CD4-positive, alpha-beta T cell treated with Interleukin-1 beta for 1 hour (primary cell): Measurements from ENCODE around the gene AGBL4.

Experiments
- DNase-seq, 2 donors: peaks; one replicate each; pipeline ENCODE4 v3.0.0-alpha.2; 2020 to 2022

Gene AGBL4

DNA sequence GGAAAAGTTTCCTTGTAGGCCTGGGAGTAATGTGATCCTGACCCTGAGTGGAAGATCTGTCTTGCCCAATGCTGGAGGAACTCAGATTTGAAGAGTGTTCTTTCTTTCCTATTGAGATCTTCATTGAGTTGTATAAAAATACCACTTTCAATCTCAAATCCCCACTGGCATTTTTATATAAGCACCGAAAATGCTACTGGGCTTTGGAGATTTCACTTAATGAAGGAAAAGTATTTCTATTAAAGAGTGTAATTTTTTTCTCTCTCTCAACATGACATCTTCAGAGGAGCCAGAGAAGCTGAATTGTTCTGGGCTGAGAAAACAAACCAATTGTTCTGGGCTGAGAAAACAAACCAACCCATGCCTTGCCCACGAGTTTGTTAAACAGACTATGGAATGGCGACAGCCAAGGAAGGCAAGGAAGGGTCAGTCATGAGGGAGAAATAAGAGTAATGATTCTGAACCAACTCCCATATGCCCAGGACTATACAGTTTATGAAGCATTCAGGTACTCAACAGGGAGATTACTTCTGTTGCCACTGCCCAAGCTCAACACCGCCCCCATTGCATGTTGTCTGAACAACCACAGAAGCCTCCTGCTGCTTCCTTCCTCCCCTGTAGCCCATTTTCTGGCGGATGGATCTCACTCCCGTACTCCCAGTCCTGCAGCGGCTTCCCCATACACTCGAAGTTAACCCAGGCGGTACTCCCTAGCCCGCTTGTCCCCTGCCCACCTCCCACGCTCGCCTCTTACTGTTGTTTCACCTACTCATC, 1350.2 kb downstream of the AGBL4 start:
- DNase-seq = no peak

DNA sequence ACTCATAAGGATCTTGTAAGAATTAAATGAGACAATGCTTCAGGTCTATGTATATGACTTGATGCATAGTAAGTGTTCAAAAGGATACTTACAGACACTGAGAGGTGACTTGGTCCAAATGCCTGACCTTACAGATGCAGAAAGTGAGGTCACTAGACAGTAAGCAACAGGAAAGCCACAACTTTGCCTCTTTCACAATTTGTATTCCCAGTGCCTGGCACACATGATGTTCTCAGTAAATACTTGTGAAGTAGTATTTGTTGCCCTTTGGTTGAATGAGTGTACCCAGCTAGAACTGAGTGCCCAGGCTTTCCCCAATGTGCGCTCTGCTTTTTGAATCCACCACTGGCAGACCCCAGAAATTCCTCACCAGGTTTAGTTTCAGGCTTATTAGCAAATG, 1352.2 kb downstream of the AGBL4 start:
- no peak for DNase-seq

DNA sequence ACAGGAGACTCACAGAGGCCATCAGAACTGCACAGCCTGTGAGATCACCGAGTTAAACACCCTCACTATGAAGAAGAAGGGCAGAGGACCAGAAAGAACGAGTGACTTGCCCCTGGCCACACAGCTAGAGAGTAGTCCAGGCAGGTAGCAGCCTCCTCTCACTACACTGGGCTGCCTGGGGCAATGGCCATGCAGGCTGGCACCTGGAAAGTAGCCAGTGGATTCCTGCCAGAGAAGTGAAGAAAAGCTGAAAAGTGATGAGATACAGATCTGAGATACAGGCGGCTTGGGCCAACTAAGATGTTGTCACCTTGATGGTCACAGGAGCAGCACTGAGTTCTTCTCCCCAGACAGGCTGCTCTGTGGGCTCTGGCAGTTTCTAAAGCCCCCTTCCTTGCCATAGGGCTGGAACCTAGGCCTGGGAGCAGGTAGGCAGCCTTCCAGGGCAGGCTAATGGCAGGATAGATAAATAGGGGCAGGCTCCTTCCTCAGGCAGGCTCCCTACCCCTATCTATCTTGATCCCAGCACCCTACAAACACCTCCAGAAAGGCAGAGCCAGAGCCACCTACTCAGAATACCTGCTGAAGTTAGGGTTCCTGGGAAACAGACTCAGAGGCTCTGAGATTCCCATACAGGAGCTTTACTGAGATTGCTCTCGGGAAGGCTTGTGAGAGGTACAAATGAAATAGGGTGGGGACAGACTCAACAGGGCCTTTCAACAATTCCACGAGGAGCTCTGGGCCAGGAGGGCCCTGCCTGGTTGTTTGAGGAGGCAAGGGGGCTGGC, 1353.3 kb downstream of the AGBL4 start:
- no peak for DNase-seq

DNA sequence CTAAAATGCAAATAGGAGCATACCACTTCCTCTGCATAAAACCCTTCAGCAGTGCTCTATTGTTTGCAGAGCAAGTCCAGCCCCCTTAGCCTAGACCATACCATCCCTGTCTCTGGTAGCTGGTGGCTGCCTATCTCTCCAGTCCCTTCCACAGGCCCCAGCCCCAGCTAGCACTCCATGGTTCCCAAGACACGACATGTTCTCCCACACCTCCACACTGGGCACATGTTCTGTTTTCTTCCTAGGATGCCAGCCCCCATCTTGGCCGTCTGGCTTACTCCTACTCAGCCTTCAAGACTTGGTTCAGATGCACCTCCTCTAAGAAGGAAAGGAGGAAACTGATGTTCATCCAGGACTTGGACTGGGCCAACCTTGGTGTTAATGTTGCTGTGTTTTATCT, 1355.4 kb downstream of the AGBL4 start:
- no peak for DNase-seq

DNA sequence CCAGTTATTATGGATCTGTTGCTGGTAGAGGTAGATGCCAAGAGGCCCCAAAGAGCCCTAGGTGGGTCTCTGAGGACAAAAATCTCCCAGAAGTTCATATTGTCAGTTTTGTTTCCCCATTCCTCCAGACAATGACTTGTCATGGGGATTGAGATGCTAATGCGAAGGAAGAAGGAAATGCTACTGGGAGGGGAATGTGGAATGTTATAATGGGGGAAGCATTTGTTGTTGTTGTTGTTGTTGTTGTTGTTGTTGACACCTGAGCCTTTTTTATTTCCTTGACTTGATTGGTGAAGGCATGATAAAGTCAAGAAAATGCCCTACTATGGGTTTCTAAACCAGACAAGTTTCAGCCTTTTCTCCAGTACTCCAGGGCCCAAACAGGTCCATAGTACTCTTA, 1356.0 kb downstream of the AGBL4 start:
- DNase-seq = no peak

DNA sequence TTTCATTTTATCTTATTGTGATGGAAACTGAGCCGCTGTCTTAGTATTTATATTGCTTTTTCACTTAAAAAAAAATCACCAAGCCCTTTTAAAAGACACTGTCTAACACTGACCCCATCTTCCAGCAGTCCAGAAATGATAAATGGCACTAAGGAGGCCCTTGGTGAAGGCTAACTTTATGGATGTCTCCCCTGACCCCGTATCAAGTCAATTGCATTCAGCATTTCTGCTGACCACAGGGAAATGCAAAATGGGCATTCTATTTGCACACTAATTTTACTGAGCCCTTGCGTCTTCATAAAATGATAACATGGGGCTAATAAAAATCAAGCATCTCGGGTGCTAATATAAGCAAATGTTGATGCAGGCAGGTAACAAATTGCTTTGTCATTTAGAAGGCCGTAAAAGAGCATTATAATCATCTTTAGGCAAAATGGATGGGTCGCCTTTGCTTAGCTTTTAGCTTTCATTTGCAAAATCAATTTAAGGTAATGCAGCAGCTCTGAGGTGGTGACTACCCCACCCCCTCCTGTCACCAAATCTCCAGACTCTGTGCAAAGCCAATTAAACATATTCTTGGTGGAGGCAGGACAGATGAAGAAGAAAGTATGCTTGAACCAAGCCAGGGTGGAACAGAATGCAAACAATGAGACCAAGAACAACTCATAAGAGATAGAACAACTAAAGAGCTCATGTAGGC, 1357.9 kb downstream of the AGBL4 start:
- DNase-seq = no peak

DNA sequence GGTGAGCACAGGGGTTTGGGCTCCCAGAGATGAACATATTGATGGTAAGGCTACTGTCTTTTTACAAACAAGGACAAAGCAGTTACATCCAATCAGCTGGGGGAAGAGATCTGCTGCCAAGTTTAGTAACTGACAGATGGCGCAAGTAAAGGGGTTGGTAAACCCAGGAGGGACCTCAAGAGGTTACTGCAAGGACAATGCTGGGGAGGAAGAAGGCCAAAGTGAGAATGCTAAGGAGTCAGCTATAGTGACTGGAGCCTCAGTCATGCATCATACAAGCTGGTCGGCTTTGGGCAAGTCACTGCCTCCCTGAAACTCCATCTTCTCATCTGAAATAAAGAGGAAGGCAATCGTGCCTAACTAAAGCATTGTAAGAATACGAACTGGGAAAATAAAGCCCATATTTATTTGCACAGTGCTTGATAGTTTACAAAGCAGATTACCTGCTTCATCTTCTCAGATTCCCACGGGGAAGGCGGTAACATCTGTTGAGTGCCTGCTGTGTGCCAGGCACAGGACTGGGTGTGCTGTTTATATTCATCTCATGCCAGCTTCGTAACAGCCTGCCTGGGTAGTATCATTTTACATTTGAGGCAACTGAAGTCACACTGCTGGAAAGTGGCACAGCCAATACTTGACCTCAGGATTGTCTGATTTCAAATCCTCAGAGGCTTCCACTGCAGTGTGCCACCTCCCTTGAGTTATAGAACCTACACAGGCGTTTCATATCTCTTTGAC, 1361.9 kb downstream of the AGBL4 start:
- DNase-seq = no peak

DNA sequence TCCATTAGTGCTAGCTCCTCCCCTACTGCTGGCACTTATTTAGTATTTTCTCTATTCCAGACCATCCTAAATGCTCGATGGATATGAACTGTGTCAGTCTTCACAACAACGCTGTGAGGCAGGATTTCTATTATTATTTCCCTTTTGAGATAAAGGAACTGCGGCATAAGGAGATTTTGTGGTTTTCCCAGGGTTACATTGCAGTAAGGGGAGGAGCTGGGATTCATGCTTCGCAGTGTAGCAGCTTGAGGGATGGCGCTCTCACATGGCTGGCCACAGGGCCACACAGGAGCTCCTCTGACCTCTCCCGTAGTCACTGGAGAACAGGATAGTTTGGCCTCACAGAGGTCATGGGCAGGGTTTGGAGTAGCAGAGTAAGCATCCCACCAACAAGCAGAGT, 1364.0 kb downstream of the AGBL4 start:
- no peak for DNase-seq

DNA sequence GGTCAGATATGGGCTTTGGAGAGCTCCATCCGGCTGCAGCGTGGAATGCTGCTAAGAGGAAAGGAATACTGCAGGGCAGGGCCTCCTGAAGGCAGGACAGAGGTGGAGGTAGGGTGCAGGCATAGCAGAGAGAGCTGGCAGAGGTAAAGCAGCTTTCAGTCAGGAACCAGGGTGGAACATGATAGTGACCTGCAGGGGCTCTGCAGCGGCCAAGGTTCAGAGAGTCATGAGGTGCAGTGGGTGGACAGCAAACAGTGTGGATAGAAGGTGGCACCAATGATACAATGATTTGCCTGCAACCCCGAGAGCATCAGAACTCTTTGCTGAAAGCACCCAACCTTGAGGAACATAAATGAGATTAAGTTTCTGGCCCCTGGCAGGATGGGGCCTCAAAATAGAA, 1366.3 kb downstream of the AGBL4 start:
- DNase-seq = no peak

DNA sequence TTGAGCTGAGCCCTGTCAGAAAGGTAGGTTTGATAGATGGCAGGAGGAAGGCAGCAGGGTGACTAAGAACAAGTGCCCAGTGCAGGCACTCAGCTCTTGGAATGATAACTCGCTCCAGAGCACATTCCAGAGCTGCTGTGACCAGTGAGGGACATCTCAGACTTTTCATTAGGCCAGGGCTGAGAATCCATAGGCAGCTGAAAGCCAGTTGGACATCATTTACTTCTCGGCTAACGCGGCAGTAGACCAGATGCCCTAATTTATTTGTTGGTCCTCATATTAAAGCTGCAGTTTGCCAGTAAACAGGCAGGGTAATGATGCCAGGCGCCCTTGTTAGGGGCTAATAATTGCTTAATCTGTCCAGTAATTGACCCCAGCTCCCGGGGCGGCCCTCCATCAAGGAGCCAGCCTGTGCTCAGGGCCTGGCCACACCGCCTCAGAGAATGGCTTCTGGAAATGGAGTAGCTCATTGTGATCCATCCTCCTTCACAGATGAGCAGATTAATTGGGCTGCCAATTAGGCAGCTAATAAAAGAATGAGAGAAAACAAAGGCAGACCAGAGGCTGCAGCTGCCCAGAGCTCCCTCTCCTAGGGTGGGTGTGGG, 1369.0 kb downstream of the AGBL4 start:
- no peak for DNase-seq

DNA sequence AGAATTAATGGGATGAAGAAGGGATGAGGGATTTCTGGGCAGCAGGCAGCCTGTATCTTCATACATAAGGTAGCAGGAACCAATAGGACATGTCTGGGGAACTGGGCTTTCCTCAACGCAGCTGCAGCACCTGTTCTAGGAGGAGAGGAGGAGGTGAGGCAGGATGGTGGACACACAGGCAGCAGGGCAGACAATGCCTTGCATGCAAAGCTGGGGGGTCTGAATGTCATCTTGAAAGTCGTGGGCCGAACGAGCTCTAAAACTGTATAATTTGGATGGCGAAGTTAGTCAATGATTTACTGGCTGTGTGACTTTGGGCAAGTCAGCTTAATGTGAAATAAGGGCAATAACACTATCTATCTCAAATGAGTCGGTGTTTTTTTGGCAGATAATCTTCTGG, 1371.4 kb downstream of the AGBL4 start:
- no peak for DNase-seq

DNA sequence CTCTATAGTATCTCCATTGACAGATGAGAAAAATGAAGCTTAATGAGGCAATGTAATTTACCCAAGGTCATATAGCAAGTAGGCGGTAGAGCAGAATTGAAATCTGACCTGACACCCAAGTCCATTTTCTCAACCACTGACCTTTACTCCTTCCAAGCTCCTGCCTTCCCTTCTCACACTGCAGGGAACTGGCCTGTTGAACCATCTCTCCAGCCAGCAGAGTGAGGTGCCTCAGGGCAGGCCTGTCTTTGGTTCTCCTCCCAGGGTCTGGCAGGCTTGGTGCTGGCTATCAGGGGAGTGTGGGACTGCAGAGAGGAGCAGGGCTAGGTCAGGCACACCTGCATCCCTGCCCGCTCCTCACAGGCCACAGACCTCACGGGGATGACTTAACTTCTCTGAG, 1373.9 kb downstream of the AGBL4 start:
- no peak for DNase-seq

DNA sequence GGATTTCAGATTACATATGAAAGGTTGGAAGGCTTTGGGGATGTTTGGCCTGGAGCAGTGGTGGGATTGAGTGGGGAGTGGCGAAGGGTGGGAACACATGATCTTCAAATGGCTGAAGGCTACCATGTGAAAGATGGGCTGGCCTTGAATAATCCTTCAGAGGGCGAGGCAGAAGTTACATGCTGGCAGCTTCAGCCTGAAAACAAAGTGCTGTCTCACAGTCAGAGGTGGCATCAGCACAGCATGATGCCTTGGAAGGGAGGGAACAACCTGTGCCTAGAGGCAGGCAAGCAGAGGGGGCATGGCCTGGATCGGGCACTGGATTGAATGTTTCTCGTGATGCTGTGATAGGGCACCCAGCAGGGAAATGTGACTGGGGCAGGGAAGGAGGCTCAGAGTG, 1377.9 kb downstream of the AGBL4 start:
- DNase-seq = no peak

DNA sequence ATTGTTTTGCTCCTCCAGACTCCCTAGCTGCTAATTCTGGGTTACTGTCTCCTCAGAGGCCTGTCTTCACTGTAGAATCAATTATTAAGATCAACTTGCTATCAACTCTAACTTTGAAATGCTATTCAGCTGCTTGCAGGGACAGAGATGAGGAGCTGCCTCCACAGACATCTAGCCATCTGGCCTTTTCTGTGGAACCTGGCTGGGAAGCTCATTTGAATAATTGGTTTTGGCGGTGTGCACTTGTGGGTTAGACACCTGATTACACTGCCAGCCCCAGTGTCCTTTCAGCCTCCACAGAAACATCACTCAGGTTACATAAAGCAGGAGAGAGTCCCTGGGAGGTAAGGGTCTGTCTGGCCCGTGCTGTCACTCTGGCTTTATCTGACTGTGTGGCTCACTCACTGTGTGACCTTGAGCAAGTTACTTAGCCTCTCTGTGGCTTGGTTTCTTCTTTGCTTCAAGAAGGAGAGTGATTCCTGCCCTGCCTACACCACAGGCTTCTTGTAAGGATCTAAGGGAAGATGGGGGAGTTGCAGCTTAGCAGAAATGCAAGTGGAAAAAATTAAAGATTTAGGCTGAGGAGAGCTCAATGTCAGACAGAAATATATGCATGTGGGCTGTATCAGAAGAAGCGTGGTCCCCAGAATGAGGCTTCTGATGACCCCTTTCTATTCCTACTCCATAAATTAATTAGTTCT, 1378.7 kb downstream of the AGBL4 start:
- DNase-seq = no peak

DNA sequence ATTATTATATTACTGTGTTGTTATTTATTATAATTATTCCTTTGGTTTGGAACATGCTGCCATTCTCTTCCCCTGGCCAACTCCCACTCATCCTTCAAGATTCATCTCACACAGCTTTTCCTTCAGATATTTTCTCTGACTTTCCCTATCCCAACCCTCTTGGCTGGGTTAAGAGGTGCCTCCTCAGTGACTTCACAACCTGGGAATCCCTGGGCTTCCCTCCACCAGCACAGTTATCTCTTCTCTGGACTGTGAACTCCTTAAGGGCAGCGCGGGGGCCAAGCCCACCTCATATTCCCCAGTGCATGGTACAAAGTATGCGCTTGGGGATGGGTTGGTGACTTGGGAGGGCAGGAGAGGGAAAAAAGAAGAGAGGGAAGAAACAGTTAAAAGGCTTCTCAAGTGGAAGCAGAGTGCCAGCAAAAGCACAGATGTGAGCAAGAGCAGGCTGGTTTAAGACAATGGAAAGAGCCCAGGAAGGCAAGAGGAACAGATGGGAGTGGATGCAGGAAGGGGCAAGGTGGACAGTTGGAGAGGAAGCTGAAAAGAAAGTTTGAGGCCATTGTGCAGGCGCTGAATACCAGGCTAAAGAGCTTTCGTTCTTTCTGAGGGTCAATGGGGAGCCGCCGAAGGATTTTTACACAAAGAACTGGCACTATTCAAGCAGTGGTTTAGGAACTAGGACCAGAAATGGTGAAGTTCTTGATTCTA, 1379.4 kb downstream of the AGBL4 start:
- no peak for DNase-seq

DNA sequence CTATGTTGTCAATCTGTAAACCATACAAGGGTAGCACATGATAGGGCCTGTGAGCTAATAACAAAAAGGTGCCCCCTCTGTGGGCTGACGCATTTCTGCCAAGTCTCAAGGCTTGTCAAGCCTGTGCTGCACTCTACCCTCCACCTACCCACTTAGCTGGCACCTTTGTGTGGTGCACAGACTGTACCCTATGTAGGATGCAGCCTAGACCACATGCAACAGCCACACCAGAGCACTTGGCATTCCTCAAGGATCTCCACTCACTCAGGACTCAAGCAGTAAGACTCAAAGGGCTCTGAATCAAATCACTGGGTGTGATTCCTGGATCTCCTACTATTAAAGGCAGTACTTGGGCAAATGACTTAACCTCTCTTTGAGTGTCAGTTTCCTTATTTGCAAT, 1380.6 kb downstream of the AGBL4 start:
- DNase-seq = no peak

DNA sequence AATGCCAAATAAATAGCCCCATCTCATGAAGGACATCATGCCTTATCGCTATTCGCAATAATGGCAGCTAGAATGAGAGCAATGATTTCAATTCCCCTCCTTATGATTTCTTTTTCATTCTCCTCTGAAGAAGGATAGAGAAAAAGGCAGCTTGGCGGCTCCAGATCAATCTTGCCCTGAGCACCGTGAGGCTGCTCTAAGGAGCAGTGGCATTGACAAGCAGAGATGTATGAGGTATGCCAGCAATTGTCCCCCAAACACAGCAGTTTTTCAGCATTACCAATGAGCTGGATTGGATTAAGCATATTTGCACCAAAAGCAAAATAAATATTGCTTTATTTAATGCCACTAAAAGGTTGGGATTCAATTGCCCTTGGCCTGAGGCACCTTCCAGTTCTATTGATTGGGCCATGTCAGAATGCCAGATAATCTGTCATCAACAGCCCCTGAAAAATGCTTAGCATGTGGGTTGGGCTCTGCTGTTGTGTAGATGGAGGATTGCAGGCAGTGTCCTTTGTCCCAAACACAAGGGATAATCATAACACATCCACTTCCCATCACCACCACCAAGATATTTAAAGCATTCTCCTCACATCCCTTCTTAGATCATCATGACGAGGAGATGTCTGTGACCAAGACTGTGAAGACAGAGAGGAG, 1382.8 kb downstream of the AGBL4 start:
- no peak for DNase-seq

DNA sequence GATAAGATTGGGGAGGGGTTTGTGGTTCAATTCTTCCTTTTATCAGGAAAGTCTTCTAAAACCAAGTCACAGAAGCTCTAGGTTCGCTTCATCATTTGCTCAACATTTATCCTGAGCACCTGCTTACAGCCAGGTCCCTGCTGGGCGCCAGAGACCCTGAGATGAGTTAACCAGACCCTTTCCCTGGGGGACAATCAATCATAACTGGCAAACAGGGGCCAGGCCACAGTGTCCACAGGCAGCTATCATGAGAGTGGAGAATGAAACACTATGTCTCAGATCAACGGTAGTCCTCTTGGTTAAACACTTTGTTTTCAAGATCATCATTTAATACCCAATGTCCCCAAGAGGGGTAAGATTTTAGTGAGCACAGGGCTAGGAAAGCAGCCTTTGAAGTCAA, 1393.9 kb downstream of the AGBL4 start:
- no peak for DNase-seq

DNA sequence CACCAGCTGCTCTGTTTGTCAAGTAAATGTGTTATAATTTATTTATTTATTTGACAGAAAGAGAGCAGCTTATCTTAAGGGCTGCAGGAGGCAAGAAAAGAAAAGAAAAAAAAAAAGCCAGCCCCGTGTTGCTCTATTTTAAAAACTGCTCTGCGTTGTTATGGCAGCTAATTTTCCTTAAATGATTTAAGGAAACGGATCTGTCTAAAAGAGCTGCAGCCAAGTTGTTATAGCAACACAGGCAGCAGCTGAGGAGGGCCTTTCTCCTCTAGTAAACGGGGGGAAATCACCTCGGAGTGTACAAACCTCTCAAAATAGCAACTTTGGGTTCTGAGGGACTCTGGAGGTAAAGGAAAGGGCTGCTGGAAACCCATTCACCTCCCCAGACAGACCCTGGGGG, 1396.3 kb downstream of the AGBL4 start:
- no peak for DNase-seq

DNA sequence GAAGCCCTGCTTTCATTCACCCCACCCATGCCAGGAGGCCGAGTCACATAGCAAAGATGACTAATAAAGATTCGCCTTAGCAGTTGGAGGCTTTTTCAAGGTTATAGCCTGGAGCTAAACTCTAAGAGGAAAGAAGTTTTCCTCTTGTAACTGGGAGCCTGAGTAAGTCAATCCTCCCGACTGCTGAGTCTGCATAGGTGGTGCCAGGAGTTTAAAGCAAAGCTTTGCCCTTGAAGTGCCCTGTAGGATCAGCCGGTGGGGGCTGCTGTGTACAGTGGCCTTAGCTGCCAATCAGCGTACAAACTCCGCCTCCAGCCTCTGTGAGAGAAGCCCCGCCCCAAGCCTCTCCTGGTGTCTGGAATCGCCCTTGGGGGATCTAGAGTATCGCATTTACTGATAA, 1404.2 kb downstream of the AGBL4 start:
- DNase-seq = no peak

DNA sequence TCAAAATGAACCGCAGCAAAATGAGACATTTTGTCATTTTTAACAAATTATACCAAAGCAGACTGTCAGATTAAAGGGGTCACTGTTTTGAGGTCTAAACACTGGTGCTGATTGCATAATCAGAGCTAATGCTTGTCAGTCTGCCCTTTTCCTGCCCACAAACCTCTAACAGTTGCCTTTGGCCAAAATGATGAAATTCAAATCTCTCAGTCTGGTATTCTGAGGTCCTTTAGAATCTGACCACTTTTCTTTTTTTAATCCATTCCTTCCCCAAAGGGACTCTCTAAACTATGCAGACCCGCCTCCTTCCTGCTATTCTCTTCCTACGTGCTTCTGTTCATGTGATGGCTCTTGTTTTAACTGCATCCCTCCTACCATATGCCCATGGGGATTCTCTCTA, 1406.5 kb downstream of the AGBL4 start:
- no peak for DNase-seq
